B cell (primary cell): ENCODE data around the gene C1orf116. TPM values are rescaled to one million over a fixed set of nuclear protein-coding genes. Genes with fewer than 3 reads are reported as not detected.

Experiments used
- ATAC-seq: fragments of 200-7000 bp; cut with Tn5 transposase; one replicate; pipeline ENCODE4 v1.10.0; 2021; ENCODE audit warnings: low read depth, mild to moderate bottlenecking, moderate number of reproducible peaks, moderate library complexity
- CTCF ChIA-PET: fragments of 350-600 bp; sonication (Branson Sonifier 250); formaldehyde crosslinking; loops from one replicate; lab custom pipeline; 2021; ENCODE audit warnings: antibody characterized with exemption, inconsistent platforms; lab: Charles Lee
- POLR2A ChIA-PET: fragments of 350-600 bp; sonication (Branson Sonifier 250); formaldehyde crosslinking; loops from one replicate; lab custom pipeline; 2021; ENCODE audit warnings: antibody characterized with exemption; lab: Charles Lee
- DNase-seq: peaks from one replicate; pipeline ENCODE4 v3.0.0; 2013
- H2AFZ ChIP-seq: 2 replicates; pipeline ENCODE4 v1.6.1; 2012; ENCODE audit warnings: mild to moderate bottlenecking, low read depth, low read length; ENCODE audit not compliant: insufficient read depth, poor library complexity, severe bottlenecking
- H3K27ac ChIP-seq, 2 donors: 1 replicate in 1 of 2; 2 replicates in 1 of 2; pipeline ENCODE4 v1.5.1; 2012 to 2013; ENCODE audit warnings: low read length in 2 of 2, mild to moderate bottlenecking in 2 of 2, moderate library complexity in 1 of 2
- H3K27me3 ChIP-seq, 4 experiments: fragments of 200-600 bp in 1 of 4; sonication (generic) in 1 of 4; replicated peaks in 1 of 4; 1 replicate in 2 of 4; 2 replicates in 2 of 4; pipeline versions ENCODE4 v1.6.1 to v1.7.0; 2013 to 2016; ENCODE audit warnings: low read length in 3 of 4, mild to moderate bottlenecking in 2 of 4, mixed read lengths in 1 of 4, moderate library complexity in 1 of 4; ENCODE audit not compliant: insufficient read depth in 4 of 4, control insufficient read depth in 3 of 4; ENCODE audit errors: control extremely low read depth in 1 of 4
- H3K36me3 ChIP-seq, 2 experiments: replicated peaks in 1 of 2; 1 replicate in 1 of 2; 2 replicates in 1 of 2; pipeline versions ENCODE4 v1.6.1 to v1.7.1; 2013; ENCODE audit warnings: low read length in 1 of 2; ENCODE audit not compliant: insufficient read depth in 2 of 2, control insufficient read depth in 1 of 2; ENCODE audit errors: control extremely low read depth in 1 of 2, extremely low read depth in 1 of 2
- H3K4me1 ChIP-seq, 2 donors: fragments of 200-600 bp in 1 of 2; sonication (generic) in 1 of 2; 1 replicate in 1 of 2; 2 replicates in 1 of 2; pipeline versions ENCODE4 v1.5.1 to v1.6.1; 2013 to 2017; ENCODE audit warnings: low read length in 2 of 2; ENCODE audit not compliant: control insufficient read depth in 2 of 2, insufficient read depth in 2 of 2
- H3K4me2 ChIP-seq: replicated peaks from 2 replicates; pipeline ENCODE3; 2012; ENCODE audit warnings: mild to moderate bottlenecking, low read depth, low read length; ENCODE audit not compliant: poor library complexity, severe bottlenecking
- H3K4me3 ChIP-seq, 5 experiments: fragments of 200-600 bp in 1 of 5; sonication (generic) in 1 of 5; 1 replicate in 3 of 5; 2 replicates in 2 of 5; pipeline versions ENCODE4 v1.5.1 to v1.7.0; 2011 to 2016; ENCODE audit warnings: low read length in 4 of 5, mild to moderate bottlenecking in 4 of 5, low read depth in 2 of 5, control low read depth in 1 of 5, moderate library complexity in 1 of 5; ENCODE audit not compliant: insufficient read depth in 1 of 5; ENCODE audit errors: control extremely low read depth in 1 of 5, extremely low read depth in 1 of 5
- H3K79me2 ChIP-seq: fragments of 200-600 bp; sonication (generic); one replicate; pipeline ENCODE4 v1.6.0; 2016; ENCODE audit warnings: low read length; ENCODE audit not compliant: control insufficient read depth, insufficient read depth
- H3K9ac ChIP-seq: fragments of 200-600 bp; sonication (generic); 2 replicates; pipeline ENCODE4 v1.6.1; 2017; ENCODE audit warnings: mild to moderate bottlenecking, low read length, moderate library complexity
- H3K9me3 ChIP-seq, 3 donors: one replicate each; pipeline versions ENCODE4 v1.6.1 to v1.7.1; 2013; ENCODE audit warnings: low read length in 2 of 3; ENCODE audit not compliant: control insufficient read depth in 2 of 3, insufficient read depth in 1 of 3; ENCODE audit errors: control extremely low read depth in 1 of 3
- H4K20me1 ChIP-seq: 2 replicates; pipeline ENCODE4 v1.6.0; 2012; ENCODE audit warnings: mild to moderate bottlenecking, low read length; ENCODE audit not compliant: insufficient read depth, control insufficient read depth, poor library complexity, severe bottlenecking
- H3K27ac Mint-ChIP-seq: one replicate; pipeline ENCODE4 v1.8.0; 2021; ENCODE audit warnings: mixed read lengths
- H3K27me3 Mint-ChIP-seq: one replicate; pipeline ENCODE4 v1.8.0; 2021; ENCODE audit warnings: mixed read lengths
- H3K4me1 Mint-ChIP-seq: one replicate; pipeline ENCODE4 v1.8.0; 2021; ENCODE audit warnings: mixed read lengths
- H3K4me3 Mint-ChIP-seq: one replicate; pipeline ENCODE4 v1.8.0; 2021; ENCODE audit warnings: mixed read lengths
- H3K9me3 Mint-ChIP-seq: one replicate; pipeline ENCODE4 v1.8.0; 2022; ENCODE audit warnings: mixed read lengths; ENCODE audit not compliant: insufficient read depth
- CTCF ChIP-seq: fragments of 200-600 bp; IDR thresholded peaks from one replicate; pipeline ENCODE4 v1.8.0; 2022; ENCODE audit warnings: antibody characterized with exemption, mild to moderate bottlenecking
- EZH2 ChIP-seq: IDR thresholded peaks from 2 replicates; pipeline ENCODE4 v1.6.1; 2012; ENCODE audit warnings: borderline replicate concordance, low read depth, mild to moderate bottlenecking, moderate library complexity, low read length; ENCODE audit not compliant: insufficient read depth, poor library complexity, severe bottlenecking
- WGBS: methylation state at CpG from one replicate; pipeline ENCODE4 v1.1.5; 2013; ENCODE audit warnings: missing lambda C conversion rate; ENCODE audit not compliant: insufficient coverage; 5-methylcytosine and 5-hydroxymethylcytosine counted together
- intact Hi-C: fragments of 100-400 bp; cut with micrococcal nuclease; formaldehyde crosslinking; loops from one replicate; pipeline ENCODE4 v1.10.0; 2022
- polyA plus RNA-seq: library from polyadenylated mRNA; depleted of rRNA; stranded (reverse); fragments of >200 nt; gene quantifications from 2 replicates; pipeline ENCODE4 v1.2.3, GENCODE V29; 2012
- total RNA-seq, 2 donors: library from RNA; stranded (reverse); fragments of 120-200 nt in 1 of 2; gene quantifications; 1 replicate in 1 of 2; 2 replicates in 1 of 2; pipeline versions ENCODE4 v1.2.3 to v1.2.4, GENCODE V29; 2013 to 2022

C1orf116 gene
- total and polyA plus RNA-seq, 2 donors (not counting 1 experiment from before 2014, with no cell fraction given), result 0.09 TPM; not detected in 1

- Histone ChIP-seq H4K20me1 (no peaks in the 10 kb centered on the region), H3K4me3 (no peak overlapping the region), H3K9me3 (no peaks in the 10 kb centered on the region), H3K27ac (no peak overlapping the region), H3K79me2 (no peaks in the 10 kb centered on the region), H3K4me1 (peaks cover 0 to 2% of the 10 kb centered on the region in 2 donors), H3K4me2 (no peak overlapping the region), H3K36me3 (peaks cover 10 to 44% of the 10 kb centered on the region in 2 experiments), H3K27me3 (no peaks in the 10 kb centered on the region), H3K9ac (no peak overlapping the region), H2AFZ (no peak overlapping the region)
- ATAC-seq (no peak), DNase-seq (no peak)
- Mint-ChIP-seq H3K4me1 (no peaks in the 10 kb centered on the region), H3K9me3 (no peaks in the 10 kb centered on the region), H3K4me3 (no peak overlapping the region), H3K27me3 (no peaks in the 10 kb centered on the region), H3K27ac (no peak overlapping the region)
- POLR2A ChIA-PET, result no interaction called here
- intact Hi-C loops, result no loop called here
- TF ChIP-seq CTCF (no peak), EZH2 (no peak)
- CTCF ChIA-PET, result interaction anchor here (0.6 to 2.2 kb wide), 5 partner anchors 11 to 23 kb away, joined by 3 to 11 read pairs (median 9); no protein-coding TSS in a partner anchor
- WGBS, result no CpG with 5 or more reads among the region's 3 CpGs
Observed at GRCh38 chr1:207060596-207060995, 28.0 kb upstream of the C1orf116 start.

GRCh38 chr1:207059881-207060280 is 27.3 kb upstream of the C1orf116 start:
- H3K79me2 ChIP-seq, result no peaks in the 10 kb centered on the region
- H3K27ac ChIP-seq, result no peak overlapping the region
- no peak overlapping the region for H2AFZ ChIP-seq
- ChIA-PET POLR2A (no interaction called here), CTCF (interaction anchor here (0.6 to 2.2 kb wide), 5 partner anchors 10 to 24 kb away, joined by 3 to 11 read pairs (median 9); no protein-coding TSS in a partner anchor)
- Mint-ChIP-seq H3K4me3 (no peak overlapping the region), H3K27ac (no peak overlapping the region), H3K4me1 (peaks cover 6% of the 10 kb centered on the region), H3K9me3 (no peaks in the 10 kb centered on the region), H3K27me3 (no peaks in the 10 kb centered on the region)
- H4K20me1 ChIP-seq, result no peaks in the 10 kb centered on the region
- TF ChIP-seq EZH2 (no peak), CTCF (no peak)
- ATAC-seq (no peak), DNase-seq (no peak)
- H3K9me3 ChIP-seq, result no peaks in the 10 kb centered on the region
- peaks cover 9 to 44% of the 10 kb centered on the region in 2 experiments for H3K36me3 ChIP-seq
- peaks cover 5 to 10% of the 10 kb centered on the region in 2 donors for H3K4me1 ChIP-seq
- H3K27me3 ChIP-seq, result no peaks in the 10 kb centered on the region
- 18% methylated on average over 2 of the region's 4 CpGs for WGBS
- intact Hi-C loops, result loop anchor here (10.0 kb wide), 1 partner anchor 425 kb away; the partner anchor contains the start of gene DYRK3
- no peak overlapping the region for H3K9ac ChIP-seq
- H3K4me2 ChIP-seq, result no peak overlapping the region
- H3K4me3 ChIP-seq, result no peak overlapping the region
